HG03139 (cell line): Measurements from ENCODE around the gene OXER1.

Experiments used
- ATAC-seq: cut with Tn5 transposase; IDR thresholded peaks from one replicate; pipeline ENCODE4 v1.9.1; 2021; ENCODE audit not compliant: unreplicated experiment

OXER1 gene, protein sequence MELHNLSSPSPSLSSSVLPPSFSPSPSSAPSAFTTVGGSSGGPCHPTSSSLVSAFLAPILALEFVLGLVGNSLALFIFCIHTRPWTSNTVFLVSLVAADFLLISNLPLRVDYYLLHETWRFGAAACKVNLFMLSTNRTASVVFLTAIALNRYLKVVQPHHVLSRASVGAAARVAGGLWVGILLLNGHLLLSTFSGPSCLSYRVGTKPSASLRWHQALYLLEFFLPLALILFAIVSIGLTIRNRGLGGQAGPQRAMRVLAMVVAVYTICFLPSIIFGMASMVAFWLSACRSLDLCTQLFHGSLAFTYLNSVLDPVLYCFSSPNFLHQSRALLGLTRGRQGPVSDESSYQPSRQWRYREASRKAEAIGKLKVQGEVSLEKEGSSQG

DNA sequence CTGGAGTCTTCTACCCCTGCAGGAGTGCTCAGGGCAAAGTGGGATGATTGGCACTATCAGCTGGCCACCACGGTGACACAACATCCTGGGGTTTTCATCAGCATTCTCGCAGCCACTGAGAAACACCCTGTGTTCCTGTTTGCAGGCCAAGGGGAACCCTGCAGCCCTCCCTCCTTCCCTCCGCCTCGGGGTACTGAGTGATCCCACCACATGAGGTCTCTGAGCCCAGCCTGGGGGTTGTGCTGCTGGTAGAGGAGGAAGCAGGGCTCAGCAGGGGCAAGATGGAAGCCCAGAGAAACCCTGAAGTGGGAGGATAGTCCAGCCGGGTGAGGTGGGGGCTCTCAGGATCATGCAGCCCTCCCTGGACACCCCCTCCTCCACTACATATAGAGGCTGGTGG lies at the start of gene OXER1:
OXER1 (minus strand) TSS at position 40 of the 400 bp plus-strand sequence. CDS start 73 bp downstream, outside the sequence.
- ATAC-seq = no peak

DNA sequence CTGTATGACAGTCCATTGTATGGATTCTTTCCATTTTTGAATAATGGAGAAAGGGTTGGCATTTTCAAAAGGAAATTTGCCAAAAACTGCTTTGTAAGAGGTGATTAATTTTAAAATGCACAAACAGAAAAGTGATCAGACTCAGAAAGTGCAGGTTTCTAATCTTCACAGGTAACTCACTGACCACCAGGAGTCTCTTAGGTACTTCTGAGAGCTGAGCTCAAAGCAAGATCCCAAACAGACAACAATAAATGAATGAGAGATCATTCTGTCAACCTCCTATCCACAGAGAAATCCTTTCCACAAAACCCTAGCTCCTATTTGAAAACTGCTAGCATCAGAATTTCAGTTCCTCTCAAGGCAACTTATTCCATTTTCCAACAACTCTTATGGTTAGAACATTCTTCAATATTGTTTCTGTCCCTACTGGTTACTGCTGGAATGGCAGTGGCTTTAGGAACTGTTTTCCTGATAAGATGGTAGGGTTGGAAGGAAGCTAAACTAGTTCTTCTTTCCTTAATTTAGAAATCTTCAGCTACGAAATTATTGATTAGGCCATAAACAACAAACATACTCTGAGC lies 49.1 kb upstream of the OXER1 start:
- ATAC-seq = no peak

DNA sequence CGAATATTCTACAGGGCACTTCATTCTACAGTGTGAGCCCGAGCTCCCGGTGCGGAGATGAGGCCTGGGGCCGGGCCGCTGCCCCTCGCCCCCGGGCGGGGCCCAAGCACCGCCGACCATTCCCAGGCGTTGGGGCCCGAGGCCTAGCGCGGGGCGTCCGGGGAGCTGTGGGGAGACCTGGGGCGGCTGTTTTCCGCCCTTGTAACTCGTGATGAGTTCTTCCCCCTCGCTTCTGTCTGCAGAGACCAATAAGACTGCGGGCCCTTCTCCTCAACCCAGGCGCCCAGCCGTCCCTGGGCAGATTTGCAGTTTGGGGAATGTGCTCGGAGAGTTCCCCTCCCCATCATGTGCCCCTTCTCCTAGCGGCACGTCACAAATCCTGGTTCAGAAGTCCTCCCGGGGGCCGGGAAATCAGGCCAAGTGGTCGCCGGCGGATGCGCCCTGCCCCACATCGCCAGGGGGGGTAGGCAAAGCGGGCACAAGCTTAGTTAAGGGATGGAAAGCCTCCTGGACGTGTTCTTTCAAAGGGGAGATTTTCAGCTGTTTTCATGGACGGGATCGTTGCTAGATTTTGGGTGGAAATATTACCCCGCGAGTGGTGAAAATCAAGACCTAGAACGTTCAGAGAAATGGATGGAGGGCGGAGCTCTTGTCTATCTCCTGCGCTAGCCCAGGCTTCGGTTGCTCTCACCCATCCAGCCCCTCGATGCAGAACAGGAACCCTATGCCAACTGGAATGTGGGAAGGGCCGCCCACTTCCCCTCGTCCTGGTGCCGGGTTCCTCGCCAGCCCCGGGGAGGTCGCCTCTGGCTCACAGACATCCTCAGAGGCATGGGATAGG lies 47.3 kb upstream of the OXER1 start:
- no peak for ATAC-seq

DNA sequence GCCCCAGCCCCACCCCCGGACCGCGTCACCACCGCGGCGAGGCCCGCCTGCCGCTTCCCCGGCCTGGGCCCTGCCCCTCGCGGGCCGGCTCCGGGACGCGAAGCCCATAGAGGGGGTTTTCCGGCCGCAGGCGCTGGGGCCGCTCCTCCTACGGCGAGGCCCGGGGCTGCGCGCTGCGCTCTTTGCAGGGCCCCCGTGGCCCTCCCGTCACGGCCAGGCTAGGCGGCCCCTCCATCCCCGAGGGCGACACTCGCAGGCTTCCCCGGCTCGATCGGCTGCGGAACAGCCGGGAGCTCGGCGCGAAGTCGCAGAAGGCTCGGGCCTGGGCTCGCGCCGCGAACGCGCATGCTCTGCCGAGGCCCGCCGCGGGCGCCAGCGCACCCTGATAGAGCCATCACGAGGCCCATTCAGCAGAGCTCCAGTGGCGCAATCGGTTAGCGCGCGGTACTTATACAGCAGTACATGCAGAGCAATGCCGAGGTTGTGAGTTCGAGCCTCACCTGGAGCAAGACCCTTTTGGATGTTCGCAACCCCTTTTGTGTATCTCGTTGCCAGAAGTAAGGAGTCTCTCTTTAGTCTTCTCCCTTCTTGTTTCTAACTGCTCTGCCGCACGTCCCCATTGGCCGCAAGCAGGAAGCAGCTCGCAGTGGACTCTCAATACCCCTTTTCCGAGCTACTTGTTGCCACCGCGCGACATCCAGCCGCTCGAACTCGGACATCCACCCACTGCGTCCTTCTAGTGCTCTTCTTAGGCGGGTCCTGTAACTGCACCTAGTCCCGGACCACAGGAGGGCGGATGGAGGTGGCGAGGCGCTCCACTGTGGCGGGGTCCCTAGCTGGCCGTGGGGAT lies 46.4 kb upstream of the OXER1 start:
- peak; percentile 70 for ATAC-seq

DNA sequence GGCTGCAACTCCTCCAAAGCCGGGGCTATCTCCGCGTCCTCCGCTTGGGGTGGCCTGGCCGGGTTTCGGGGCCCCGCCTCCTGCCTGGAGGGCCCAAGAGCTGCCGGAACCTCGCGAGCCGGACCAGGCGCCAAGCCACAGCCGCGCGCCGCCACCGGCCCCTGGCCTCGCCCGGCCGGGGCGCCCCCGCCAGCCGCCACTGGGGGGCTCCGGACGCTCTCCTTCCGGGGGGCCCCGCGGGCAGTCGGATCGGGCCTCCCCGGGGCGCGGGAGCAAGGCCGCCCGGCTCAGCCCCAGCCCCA lies 45.8 kb upstream of the OXER1 start:
- peak; percentile 51 for ATAC-seq

DNA sequence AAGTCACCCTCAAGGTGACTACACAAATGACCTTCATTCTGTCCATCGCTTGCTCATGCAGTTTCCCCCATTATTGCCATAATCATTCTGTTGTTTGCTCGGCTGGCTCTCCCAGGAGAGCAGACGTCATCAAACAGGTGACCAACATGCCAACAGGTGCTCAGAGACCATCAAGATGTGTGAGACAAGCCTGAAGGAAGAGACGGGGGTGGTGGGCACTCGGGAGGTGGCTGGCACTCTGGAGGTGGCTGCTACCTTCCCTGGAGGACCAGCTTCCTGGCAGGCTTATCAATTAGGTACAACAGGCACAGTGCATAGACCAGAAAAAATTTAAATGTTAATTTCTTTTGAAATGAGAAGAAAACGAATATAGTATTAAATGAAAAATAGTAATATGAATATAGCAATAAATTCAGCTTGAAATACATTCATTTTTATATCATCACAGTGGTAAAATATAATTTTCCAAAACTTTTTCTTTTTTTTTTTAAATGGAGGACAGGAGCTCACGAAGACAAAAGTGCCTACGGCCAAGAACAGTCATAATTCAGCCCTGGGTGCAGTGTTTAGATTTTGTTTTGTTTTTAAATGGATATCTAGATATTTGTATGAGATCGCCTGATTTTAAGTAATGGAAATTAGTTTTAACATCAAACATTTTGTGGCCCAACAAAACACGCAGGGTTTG lies 45.3 kb upstream of the OXER1 start:
- ATAC-seq = no peak

DNA sequence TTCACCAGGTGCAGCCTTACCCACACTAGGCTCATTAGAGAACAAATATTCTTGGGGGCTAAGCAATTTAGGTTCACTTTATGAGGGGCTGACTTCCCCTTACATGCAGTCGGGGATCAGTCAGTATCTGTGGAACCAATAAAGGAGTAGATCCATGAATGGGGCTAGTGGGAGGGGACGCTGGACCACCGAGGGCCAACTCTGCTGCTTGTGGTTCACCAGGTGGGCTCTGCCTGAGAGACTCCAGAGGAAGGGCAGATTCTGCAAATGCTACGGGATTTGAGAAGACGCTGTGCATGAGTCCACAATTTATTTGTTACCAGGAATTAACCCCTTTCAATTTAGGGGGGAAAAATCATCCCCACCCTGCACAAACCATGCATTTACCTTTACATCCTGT lies 44.4 kb upstream of the OXER1 start:
- no peak for ATAC-seq

DNA sequence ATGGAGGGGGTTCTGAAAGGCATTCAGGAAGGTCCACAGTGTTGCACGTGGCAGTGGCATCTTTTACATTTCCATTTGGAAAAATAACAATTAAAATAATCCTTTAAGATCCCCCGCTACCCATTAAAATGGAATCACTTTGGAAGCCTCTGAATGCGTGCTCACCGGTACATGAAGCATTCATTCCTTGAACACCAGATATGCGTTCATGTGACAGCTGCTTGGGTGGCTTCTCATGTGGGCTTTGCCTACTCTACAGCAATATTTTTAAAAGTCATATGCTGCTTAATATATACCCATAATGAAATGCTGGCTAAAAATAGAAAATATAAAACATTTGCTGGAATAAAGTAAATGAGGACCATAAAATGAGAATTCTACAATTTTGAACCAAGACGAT lies 42.9 kb upstream of the OXER1 start:
- no peak for ATAC-seq

DNA sequence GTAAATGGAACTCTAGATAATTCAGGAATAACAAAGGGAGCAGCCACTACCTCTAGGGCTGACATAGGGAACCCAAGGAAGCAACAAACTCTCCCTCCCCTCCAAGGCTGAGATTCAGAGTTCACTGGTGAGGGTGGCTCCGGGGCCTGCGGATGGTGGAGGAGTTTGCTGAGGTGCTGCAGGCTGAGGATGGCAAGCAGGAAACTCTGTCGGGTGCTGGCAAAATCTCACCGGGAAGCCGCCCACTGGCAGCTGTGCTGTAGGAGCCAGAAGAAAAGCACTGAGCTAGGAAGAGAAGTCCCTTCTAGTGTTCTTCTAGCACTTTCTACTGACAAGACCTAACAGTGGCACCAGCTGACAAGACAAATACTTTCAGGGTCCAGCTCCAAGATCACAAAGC lies 41.0 kb upstream of the OXER1 start:
- no peak for ATAC-seq

DNA sequence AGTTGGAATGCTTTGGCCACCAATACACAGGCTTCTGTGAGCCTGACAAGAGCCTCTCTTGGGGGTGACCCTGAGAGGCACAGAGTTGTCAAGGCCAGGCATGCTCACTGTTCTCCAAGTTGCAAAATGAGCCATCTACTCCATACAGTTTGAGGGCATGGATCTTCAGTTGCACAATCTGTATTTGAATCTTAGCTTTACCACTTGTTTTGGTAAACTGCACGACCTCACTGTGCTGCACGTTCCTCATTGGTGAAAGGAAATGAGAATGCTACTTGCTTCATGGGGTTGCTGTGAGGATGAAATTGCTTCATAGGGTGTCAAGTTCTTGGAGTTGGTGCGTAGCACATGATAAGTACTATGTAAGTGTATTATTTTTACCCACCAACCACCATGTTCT lies 40.4 kb upstream of the OXER1 start:
- ATAC-seq = no peak

DNA sequence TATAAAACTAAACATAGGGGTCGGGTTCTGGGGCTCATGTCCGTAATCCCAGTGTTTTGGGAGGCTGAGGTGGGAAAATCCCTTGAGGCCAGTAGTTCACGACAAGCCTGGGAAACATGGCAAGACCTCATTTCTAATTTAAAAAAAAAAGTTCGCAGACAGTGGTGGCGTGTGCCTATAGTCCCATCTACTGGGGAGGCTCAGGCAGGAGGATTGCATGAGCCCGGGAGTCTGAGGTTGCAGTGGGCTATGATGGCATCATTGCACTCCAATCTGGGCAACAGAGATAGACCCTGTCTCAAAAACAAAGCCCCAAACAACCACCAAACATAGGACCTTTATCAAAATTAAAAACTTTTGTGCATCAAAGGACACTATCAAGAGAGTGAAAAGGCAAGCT lies 38.2 kb upstream of the OXER1 start:
- ATAC-seq = no peak

DNA sequence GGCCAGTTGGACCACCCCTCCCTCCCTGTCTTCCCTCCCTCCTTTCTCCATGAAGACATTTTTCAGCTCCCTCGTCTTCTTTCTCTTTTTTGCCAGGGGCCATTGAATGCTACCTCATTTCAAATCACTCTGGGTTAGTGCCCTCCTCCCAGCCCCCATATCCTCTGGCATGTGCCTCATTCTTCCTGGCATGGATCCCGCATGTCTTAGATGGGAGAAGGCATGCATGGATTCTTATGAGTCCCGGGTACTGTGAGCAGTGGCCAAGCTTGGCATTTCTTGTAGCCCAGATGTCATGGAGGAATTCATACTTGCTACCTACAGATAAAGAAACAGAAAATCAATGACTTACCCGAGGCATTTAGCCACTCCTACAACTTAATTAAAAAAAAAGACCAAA lies 37.4 kb upstream of the OXER1 start:
- no peak for ATAC-seq

DNA sequence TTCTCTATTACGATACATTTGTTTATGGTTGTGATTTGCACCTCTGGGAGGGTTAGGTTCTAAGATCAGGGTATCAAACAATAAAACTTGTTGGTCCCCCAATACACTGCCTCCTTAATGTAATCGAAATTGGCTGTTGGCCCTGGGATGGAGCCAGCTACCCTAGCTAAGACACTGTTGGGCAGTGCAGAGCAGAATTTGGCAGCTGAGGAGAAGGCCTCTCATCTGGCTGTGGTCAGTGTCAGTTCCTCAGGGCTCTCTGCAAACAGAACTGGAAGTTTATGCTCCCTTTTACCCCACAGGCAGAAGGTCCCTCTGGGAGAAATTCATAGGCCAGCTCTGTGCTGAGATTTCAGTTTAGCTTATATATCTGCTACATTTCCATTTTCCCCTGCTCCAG lies 37.0 kb upstream of the OXER1 start:
- ATAC-seq = no peak

DNA sequence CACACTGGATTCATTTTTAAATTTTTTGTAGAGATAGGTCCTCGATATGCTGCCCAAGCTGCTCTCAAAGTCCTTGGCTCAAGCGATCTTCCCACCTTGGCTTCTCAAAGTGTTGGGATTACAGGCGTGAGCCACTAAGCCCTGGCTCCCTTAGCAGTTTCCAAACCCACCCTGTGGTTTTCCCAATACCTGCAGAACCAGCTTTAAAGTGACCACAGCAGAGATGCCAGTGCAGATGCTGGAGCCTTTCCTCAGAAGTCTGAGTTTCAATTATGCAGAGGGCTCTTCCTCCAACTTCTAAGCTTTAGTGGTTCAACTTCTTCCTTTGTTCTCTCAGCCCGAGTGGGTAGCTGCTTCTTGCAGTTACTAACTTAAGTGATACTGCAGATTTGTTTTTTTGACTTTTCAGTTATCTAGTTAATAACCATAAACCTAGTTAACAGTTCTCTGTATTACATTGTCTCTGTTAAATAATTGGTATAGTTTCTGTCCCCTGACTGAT lies 36.6 kb upstream of the OXER1 start:
- no peak for ATAC-seq

DNA sequence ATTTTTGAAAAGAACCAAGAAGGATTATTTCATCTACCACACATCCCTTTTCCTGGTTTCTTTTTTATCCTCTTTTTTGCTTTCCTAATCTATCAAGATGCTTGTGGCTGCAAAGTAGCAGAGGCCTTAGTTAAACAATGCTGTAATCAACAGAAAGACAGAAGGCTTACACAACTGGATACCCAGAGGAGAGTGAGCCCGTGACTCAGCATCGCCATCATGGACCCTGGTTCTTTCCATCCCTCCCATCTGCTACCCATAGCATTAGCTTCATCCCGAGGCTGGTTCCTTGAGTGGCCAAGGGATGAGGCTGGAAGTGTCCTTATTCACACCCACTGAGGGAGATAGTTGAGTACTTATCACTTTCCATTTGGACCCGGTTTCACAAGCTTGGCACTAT lies 35.9 kb upstream of the OXER1 start:
- no peak for ATAC-seq

DNA sequence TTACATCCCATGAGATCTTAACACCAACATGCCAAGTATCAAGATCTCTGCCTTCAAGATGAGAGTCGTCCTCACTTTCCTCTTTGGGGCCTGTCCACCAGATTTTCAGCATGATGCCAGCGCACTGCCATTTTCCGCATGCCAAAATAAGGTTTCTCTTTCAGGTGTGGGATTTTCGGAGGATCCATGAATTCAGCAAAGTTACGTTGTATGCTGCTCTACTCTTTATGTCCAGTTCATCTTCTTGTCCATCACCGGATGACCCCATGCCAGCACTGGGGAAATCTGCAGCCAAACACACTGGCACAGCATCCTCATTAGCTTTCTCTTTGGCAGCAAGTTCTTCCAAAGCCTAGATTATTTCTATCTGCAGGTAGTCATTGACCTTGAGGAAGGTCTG lies 33.3 kb upstream of the OXER1 start:
- no peak for ATAC-seq

DNA sequence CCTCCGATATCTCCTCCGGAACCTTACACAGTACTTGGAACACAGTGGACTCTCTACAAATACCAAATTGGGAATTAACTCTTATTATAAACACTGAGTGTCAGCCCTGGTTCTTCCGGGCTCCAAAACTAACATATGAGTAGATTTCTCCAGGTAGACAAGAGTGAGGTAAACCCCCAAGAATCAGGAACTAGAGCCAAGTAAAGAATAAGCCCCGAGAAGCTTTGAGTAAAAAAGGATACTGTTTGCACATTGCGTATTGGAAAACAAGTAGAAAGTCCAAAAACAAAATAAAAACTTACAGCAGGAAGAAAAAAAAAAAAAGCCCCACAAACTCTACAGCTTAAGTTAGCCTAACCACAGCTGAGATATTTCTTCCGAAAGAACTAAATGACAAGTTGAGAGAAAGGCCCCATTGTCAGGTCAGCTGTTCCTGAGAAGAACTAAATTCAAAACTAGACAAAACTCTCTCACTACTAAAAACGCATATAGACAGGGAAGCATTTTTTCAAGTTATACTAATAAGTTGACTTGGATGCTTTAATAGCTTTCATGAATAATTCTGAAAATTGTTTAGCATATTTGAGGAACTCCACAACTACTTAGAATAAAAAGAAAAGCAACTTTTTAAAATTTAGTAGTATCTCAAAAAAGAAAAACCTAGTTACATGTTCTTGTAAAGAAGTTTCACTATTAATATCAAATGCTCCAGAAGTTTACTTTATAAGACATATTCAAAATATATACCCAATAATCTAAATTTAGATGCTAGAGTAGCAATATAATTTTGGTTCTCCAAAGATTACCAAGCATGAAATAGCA lies 32.7 kb upstream of the OXER1 start:
- no peak for ATAC-seq

DNA sequence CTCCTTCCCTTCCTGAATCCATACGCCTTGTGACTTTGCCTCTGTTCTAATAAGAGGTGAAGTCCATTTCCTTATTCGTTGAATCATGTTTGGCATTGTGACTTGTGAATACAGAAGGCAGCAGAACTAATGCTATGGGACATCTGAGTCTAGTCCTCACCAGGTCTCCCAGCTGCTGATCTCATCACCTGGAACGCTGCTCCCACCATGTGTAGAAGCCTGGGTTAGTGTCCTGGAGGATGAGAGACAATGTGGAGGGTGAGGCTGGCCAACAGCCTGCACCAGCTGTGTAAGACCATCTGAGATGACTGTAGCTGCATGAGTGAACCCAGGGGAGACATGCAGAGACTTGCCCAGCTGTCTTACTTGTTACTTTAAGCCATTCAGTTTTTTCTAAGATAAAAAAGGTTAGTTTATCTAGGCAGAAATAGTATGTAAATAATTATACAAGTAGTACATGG lies 31.9 kb upstream of the OXER1 start:
- ATAC-seq = no peak

DNA sequence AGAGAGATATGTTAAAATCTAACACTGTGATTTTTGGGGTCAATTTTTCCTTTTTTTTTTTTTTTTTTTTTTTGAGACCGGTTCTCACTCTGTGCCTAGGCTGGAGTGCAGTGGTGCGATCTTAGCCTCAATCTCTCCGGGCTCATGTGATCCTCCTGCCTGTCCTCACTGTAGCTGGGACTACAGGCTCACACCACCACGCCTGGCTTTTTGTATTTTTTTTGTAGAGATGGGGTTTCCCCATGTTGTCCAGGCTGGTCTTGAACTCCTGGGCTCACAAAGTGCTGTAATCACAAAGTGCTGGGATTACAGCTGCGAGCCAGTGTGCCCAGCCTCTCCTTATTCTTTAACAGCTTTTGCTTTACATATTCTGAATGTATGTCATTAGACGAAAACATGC lies 31.3 kb upstream of the OXER1 start:
- no peak for ATAC-seq
